H9 (cell line): ENCODE results near the gene GFRA1. TPM values are rescaled to one million over a fixed set of nuclear protein-coding genes. Genes with fewer than 3 reads are reported as not detected.

Experiments used
- DNase-seq: peaks from one replicate; pipeline ENCODE4 v3.0.0-alpha.2; 2017
- H2AFZ ChIP-seq: one replicate; pipeline ENCODE4 v1.6.1; 2013; ENCODE audit warnings: mild to moderate bottlenecking, low read length, control low read depth, moderate library complexity
- H2AK5ac ChIP-seq: 2 replicates; pipeline ENCODE4 v1.6.1; 2013; ENCODE audit warnings: low read length, control low read depth, mixed read lengths; ENCODE audit not compliant: insufficient read length
- H2BK120ac ChIP-seq: one replicate; pipeline ENCODE4 v1.6.1; 2013; ENCODE audit warnings: low read depth, mild to moderate bottlenecking, low read length, control low read depth, inconsistent platforms; ENCODE audit not compliant: poor library complexity, severe bottlenecking
- H2BK12ac ChIP-seq: 2 replicates; pipeline ENCODE4 v1.6.1; 2013; ENCODE audit warnings: low read length, control low read depth, mixed read lengths, low read depth; ENCODE audit not compliant: insufficient read length
- H2BK15ac ChIP-seq: 2 replicates; pipeline ENCODE4 v1.6.1; 2013; ENCODE audit warnings: low read depth, low read length, control low read depth
- H2BK20ac ChIP-seq: one replicate; pipeline ENCODE4 v1.6.1; 2013; ENCODE audit warnings: low read depth, mild to moderate bottlenecking, low read length, control low read depth, inconsistent platforms; ENCODE audit not compliant: poor library complexity, severe bottlenecking
- H2BK5ac ChIP-seq: 2 replicates; pipeline ENCODE4 v1.6.1; 2013; ENCODE audit warnings: low read length, control low read depth, mixed read lengths; ENCODE audit not compliant: insufficient read length
- H3K14ac ChIP-seq: 2 replicates; pipeline ENCODE4 v1.6.1; 2013; ENCODE audit warnings: low read length, control low read depth; ENCODE audit not compliant: insufficient read depth
- H3K18ac ChIP-seq: 2 replicates; pipeline ENCODE4 v1.6.1; 2013; ENCODE audit warnings: low read depth, mild to moderate bottlenecking, mixed read lengths, low read length, control low read depth; ENCODE audit not compliant: insufficient read length
- H3K23ac ChIP-seq: 2 replicates; pipeline ENCODE4 v1.6.1; 2013; ENCODE audit warnings: low read length, control low read depth, mixed read lengths, low read depth; ENCODE audit not compliant: insufficient read length
- H3K23me2 ChIP-seq: 2 replicates; pipeline ENCODE4 v1.6.1; 2013; ENCODE audit warnings: low read depth, mild to moderate bottlenecking, mixed read lengths, low read length, control low read depth; ENCODE audit not compliant: insufficient read length, poor library complexity, severe bottlenecking
- H3K27ac ChIP-seq: 2 replicates; pipeline ENCODE4 v1.5.1; 2013; ENCODE audit warnings: low read length, control low read depth, mixed read lengths, low read depth; ENCODE audit not compliant: insufficient read length
- H3K27me3 ChIP-seq: 2 replicates; pipeline ENCODE4 v1.6.1; 2013; ENCODE audit warnings: low read length, control low read depth, inconsistent platforms; ENCODE audit not compliant: insufficient read depth
- H3K4ac ChIP-seq: 2 replicates; pipeline ENCODE4 v1.6.1; 2013; ENCODE audit warnings: low read depth, mild to moderate bottlenecking, control low read depth, inconsistent platforms, low read length, moderate library complexity
- H3K4me1 ChIP-seq: 2 replicates; pipeline ENCODE4 v1.6.1; 2013; ENCODE audit warnings: low read length, control low read depth, inconsistent platforms; ENCODE audit not compliant: insufficient read depth
- H3K4me2 ChIP-seq: 2 replicates; pipeline ENCODE4 v1.6.1; 2013; ENCODE audit warnings: low read length, control low read depth, mixed read lengths; ENCODE audit not compliant: insufficient read length, insufficient read depth
- H3K56ac ChIP-seq: 2 replicates; pipeline ENCODE4 v1.6.1; 2013; ENCODE audit warnings: low read depth, mild to moderate bottlenecking, mixed read lengths, low read length, control low read depth; ENCODE audit not compliant: insufficient read length
- H3K79me1 ChIP-seq: 2 replicates; pipeline ENCODE4 v1.6.1; 2013; ENCODE audit warnings: low read depth, mild to moderate bottlenecking, moderate library complexity, low read length, control low read depth, inconsistent platforms; ENCODE audit not compliant: insufficient read depth, poor library complexity, severe bottlenecking
- H3K79me2 ChIP-seq: 2 replicates; pipeline ENCODE4 v1.6.1; 2013; ENCODE audit warnings: low read length, control low read depth, inconsistent platforms; ENCODE audit not compliant: insufficient read depth
- H3K9ac ChIP-seq: 2 replicates; pipeline ENCODE4 v1.6.1; 2013; ENCODE audit warnings: low read length, control low read depth, mixed read lengths; ENCODE audit not compliant: insufficient read length; ENCODE audit errors: extremely low read depth
- H3K9me3 ChIP-seq: one replicate; pipeline ENCODE4 v1.6.1; 2013; ENCODE audit warnings: low read depth, low read length, inconsistent platforms; ENCODE audit not compliant: control insufficient read depth
- H3T11ph ChIP-seq: one replicate; pipeline ENCODE4 v1.6.1; 2013; ENCODE audit warnings: mild to moderate bottlenecking, low read length, control low read depth, inconsistent platforms
- H4K20me1 ChIP-seq: one replicate; pipeline ENCODE4 v1.6.1; 2013; ENCODE audit not compliant: control insufficient read depth, insufficient read length, insufficient read depth
- H4K5ac ChIP-seq: 2 replicates; pipeline ENCODE4 v1.6.1; 2013; ENCODE audit warnings: low read depth, mild to moderate bottlenecking, mixed read lengths, low read length, control low read depth; ENCODE audit not compliant: insufficient read length
- H4K8ac ChIP-seq: replicated peaks from 2 replicates; pipeline ENCODE4 v1.6.1; 2013; ENCODE audit warnings: low read length, control low read depth, mixed read lengths, low read depth; ENCODE audit not compliant: insufficient read length
- H4K91ac ChIP-seq: 2 replicates; pipeline ENCODE4 v1.6.1; 2013; ENCODE audit warnings: low read depth, mild to moderate bottlenecking, moderate library complexity, mixed read lengths, low read length, control low read depth; ENCODE audit not compliant: insufficient read length
- H3K27ac Mint-ChIP-seq, 3 experiments: 2 replicates in 2 of 3; 3 replicates in 1 of 3; pipeline ENCODE4 v1.8.0; 2020 to 2021; ENCODE audit warnings: mixed read lengths in 3 of 3, mild to moderate bottlenecking in 1 of 3, moderate library complexity in 1 of 3
- H3K27me3 Mint-ChIP-seq: 2 replicates; pipeline ENCODE4 v1.8.0; 2021; ENCODE audit warnings: low read depth, mild to moderate bottlenecking, moderate library complexity, mixed read lengths
- H3K36me3 Mint-ChIP-seq, 3 experiments: 2 replicates in 2 of 3; 3 replicates in 1 of 3; pipeline ENCODE4 v1.8.0; 2020 to 2021; ENCODE audit warnings: low read depth in 3 of 3, mixed read lengths in 3 of 3; ENCODE audit not compliant: insufficient read depth in 1 of 3
- H3K4me1 Mint-ChIP-seq, 2 experiments: 2 replicates each; pipeline ENCODE4 v1.8.0; 2020; ENCODE audit warnings: mixed read lengths in 2 of 2
- H3K4me3 Mint-ChIP-seq, 2 experiments: 2 replicates in 1 of 2; 3 replicates in 1 of 2; pipeline ENCODE4 v1.8.0; 2020 to 2021; ENCODE audit warnings: mild to moderate bottlenecking in 2 of 2, mixed read lengths in 2 of 2, moderate library complexity in 1 of 2
- H3K9me3 Mint-ChIP-seq, 2 experiments: 2 replicates in 1 of 2; 3 replicates in 1 of 2; pipeline ENCODE4 v1.8.0; 2020; ENCODE audit warnings: mild to moderate bottlenecking in 2 of 2, mixed read lengths in 2 of 2, moderate library complexity in 1 of 2
- CTCF ChIP-seq: fragments of 200-600 bp; sonication (generic); conservative IDR thresholded peaks from 3 replicates; pipeline ENCODE4 v1.8.0; 2021; ENCODE audit warnings: antibody characterized with exemption, mild to moderate bottlenecking
- WGBS: extraction: QIAGEN DNeasy Blood & Tissue Kit; methylation state at CpG from one replicate; pipeline ENCODE4 v1.1.7; 2013; ENCODE audit warnings: missing lambda C conversion rate, low lambda C conversion rate, mixed read lengths; ENCODE audit not compliant: insufficient read length; ENCODE audit errors: extremely low coverage; 5-methylcytosine and 5-hydroxymethylcytosine counted together
- total RNA-seq: library from RNA; stranded (reverse); gene quantifications from 2 replicates; pipeline ENCODE4 v1.2.1, GENCODE V29; 2021

Gene GFRA1
- total RNA-seq, 1 experiment from 2014 or later: 0.24 TPM

GRCh38 chr10:116312548-116312947 is 39.5 kb upstream of the GFRA1 start:
- no CpG with 5 or more reads among the region's 4 CpGs for WGBS
- no peak overlapping the region for H2BK120ac ChIP-seq
- no peak overlapping the region for H3K27ac Mint-ChIP-seq

More at GRCh38 chr10:116312548-116312947, 39.5 kb upstream of the GFRA1 start:
- H3K23me2 ChIP-seq: no peaks in the 10 kb centered on the region
- H3K56ac ChIP-seq: no peak overlapping the region
- H3K79me1 ChIP-seq: no peaks in the 10 kb centered on the region
- no peak overlapping the region for H3K4ac ChIP-seq
- Mint-ChIP-seq H3K27me3 (no peaks in the 10 kb centered on the region), H3K4me1 (peaks cover 4 to 7% of the 10 kb centered on the region in 2 experiments), H3K36me3 (no peaks in the 10 kb centered on the region), H3K9me3 (no peaks in the 10 kb centered on the region), H3K4me3 (no peak overlapping the region)
- H2BK5ac ChIP-seq: no peak overlapping the region
- H2AK5ac ChIP-seq: no peak overlapping the region
- H3K27ac ChIP-seq: no peak overlapping the region
- H3K23ac ChIP-seq: no peak overlapping the region
- no peak overlapping the region for H3T11ph ChIP-seq
- no peak overlapping the region for H4K91ac ChIP-seq
- H4K8ac ChIP-seq: no peak overlapping the region
- TF ChIP-seq CTCF: no peak
- no peak overlapping the region for H2BK20ac ChIP-seq
- H2AFZ ChIP-seq: no peak overlapping the region
- no peak overlapping the region for H3K14ac ChIP-seq
- H3K9ac ChIP-seq: no peak overlapping the region
- DNase-seq: no peak
- H3K9me3 ChIP-seq: no peaks in the 10 kb centered on the region
- H3K79me2 ChIP-seq: no peaks in the 10 kb centered on the region; the same call in 1 of the 2 replicates
- no peak overlapping the region for H2BK15ac ChIP-seq
- no peak overlapping the region for H3K4me2 ChIP-seq
- H4K20me1 ChIP-seq: no peaks in the 10 kb centered on the region
- H2BK12ac ChIP-seq: no peak overlapping the region
- H3K18ac ChIP-seq: no peak overlapping the region
- no peak overlapping the region for H4K5ac ChIP-seq
- H3K4me1 ChIP-seq: no peaks in the 10 kb centered on the region; the same call in 1 of the 2 replicates
- no peaks in the 10 kb centered on the region for H3K27me3 ChIP-seq
